T-helper 2 cell (primary cell): ENCODE results near the gene VCP.
A peak's percentile ranks its signal among the peaks of the same experiment; 100 is the strongest.

Source experiments
- DNase-seq, 5 experiments: peaks; one replicate each; pipeline versions ENCODE4 v3.0.0 to v3.0.0-alpha.2; 2012 to 2022

Gene VCP

DNA sequence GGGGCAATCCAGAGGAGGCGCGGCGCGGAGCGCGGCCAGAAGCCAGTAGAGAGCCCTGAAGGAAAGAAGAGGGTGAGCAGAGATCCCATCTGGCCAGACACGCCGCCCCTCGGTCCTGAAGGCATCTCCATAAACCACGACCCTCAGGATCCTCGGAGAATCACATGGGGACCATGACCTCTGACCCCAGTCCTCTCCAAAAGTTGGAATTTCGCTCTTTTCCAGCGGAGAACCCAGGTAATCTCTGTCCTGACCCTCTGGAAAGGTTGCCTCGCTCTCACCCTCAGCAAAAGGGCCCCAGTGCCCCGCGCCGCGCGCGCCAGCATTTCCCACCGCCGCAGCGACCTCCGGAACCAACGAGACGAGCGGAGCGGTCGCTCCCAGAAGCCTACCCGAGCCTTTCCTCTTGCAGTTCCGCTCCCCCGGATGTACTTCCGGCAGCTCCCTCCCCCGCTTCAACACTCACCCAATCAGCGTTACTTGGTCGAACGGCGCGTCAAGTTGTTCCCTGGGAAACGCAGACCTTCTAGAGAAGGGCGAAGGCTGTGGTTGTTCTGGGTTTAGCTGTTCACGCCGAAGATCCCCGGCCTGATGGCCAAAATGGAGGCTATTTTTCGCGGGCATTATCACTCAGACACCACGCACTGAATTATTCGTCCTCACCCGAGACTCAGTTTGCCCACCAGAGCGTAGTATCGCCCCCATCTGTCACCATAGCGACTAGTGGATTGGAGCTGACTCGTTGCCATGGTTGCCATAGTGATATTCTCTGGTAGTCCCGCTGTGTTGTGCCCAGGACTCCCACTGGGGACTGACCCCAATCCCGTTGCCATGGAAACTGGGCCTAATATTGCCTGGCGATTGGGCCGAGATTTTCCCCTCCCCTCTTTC is 30.6 kb upstream of the VCP start, which contains the start of gene STOML2:
Gene STOML2 (minus strand): TSS at position 363 of the 891 bp plus-strand sequence. CDS start 37 bp downstream, at position 326.
- DNase-seq = peak; percentile 74 to 97 (median 89)

- DNase-seq = no peak
Observed at GRCh38 chr9:35102465-35102768, 30.0 kb upstream of the VCP start.

GRCh38 chr9:35097573-35097972 is 25.1 kb upstream of the VCP start:
- no peak for DNase-seq

DNA sequence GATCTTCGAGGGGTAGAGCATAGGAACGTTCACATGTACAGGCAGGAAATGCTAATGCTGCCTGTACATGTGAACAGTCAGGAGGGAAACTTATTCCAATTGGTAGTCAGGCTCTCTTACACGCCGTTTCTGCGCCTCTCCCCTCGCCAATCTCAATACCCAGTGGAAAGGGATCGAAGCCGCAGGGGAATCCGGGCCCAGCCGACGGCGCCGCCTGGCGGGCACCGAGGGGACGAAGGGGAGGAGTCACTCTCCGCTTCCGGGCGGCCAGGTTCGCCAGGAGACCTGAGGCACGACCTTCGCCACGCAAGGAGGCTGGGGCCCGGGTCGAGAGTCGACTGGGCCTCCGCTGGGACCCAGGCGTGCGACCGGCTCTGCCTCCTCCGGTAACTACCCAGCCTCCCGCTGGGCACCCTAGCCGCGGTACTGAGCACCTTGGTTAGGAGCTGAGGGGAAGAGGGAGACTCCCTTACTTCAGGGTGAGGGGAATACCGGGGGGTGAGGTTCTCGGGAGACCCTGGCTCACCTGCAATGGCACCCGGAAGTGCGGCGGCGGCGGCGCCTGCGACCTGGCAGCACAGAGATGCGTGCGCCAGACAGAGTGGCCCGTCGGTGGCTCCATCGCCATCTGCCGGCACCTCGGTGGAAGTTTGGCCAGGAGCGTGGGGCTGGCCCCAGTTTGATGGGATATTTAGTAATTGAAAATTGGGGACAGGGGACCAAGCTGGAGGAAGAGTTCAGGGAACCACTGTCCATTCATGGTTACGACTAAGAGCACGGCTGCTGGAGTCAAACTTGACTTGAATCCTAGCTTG is 23.8 kb upstream of the VCP start, which contains the start of gene PIGO:
Gene PIGO (minus strand): TSS at position 557 of the 815 bp plus-strand sequence. CDS start 1,026 bp downstream, outside the sequence.
- peak; percentile 77 to 95 (median 84) for DNase-seq

GRCh38 chr9:35091536-35091935 is 19.1 kb upstream of the VCP start:
- DNase-seq = no peak

- no peak for DNase-seq
Observed at GRCh38 chr9:35089434-35089833, 17.0 kb upstream of the VCP start.

DNA sequence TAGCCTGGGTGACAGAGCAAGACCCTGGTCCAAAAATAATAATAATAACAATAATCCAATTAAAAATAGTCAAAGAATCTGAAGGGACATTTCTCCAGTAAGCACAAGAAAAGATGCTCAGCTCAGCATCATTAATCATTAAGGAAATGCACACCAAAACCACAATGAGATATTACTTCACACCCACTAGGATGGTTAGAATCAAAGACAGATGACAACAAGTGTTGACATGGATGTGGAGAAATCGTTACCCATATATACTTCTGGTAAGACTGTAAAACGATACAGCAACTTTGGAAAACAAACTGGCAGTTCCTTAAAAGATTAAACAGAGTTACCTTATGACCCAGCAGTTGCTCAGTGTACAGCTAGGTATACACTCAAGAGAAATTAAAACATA is 12.7 kb upstream of the VCP start:
- DNase-seq = no peak

DNA sequence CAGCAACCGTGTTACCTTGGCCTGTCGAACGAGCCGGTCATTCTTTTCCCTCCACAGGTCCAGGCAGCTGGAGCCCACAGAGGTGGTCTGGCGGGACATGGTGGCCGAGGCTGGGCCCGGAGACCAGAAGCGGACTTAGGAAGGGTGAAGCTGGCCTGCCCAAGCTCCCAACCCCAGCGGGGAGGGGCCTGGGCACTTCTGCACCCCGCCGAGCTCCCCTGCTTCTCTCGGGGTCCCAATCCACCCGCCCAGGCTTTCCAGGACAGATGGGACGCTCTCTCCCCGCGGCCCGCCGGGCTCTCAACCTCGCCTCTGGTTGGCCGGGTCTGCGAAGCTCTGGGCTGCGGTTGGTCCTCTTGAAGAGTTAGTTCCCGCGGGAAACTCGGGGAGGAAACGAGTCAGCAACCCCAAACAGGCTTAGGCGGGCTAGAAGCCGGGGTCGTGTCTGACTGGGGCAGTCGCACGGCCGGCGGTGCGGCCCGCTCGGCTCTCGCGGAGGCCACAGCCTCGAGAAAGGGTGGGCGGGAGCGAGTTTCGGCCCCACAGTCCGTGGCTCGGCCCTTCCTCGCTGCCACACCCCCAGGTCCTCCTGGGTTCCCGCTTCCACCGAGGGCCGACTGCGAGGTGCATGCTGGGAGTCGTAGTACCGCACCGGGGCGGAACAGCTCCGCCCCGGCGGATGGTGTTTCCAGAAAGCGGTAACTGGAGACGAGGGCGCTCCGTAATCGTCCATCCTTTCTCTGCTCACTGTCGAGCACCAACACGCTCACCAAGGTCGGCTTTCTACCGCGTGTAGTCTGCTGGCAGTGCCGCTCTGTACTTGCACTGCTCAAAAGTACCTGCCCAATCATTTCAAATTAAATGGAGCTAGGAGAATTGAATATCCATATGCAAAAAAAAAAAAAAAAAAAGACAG is 7.3 kb upstream of the VCP start, which contains the start of gene FANCG:
Gene FANCG (minus strand): TSS at position 517 of the 916 bp plus-strand sequence. CDS start 418 bp downstream, at position 99.
- peak; percentile 60 to 93 (median 74) for DNase-seq

DNA sequence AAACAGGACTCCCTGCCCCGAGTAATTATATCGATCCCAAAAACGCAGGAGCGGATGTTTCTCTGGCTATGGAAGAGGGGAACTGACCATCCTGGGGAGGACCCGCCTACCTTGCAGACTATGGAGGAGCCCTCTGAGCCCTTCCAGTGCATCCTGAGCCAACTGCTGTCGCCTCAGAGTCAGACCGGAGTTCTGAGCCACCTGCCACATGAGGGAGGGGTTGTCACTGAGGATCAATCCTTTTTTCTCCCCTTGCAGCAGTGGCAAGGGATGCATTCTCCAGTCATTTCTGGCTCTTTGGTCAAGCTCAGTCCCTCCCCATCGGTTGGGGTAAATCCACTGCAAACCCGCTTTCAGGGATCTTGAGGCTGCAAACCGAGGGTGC is 6.6 kb upstream of the VCP start:
- DNase-seq = peak in 1 of 5 experiments; percentile 13

GRCh38 chr9:35078066-35078465 is 5.6 kb upstream of the VCP start:
- no peak for DNase-seq

GRCh38 chr9:35076848-35077247 is 4.4 kb upstream of the VCP start:
- no peak for DNase-seq

DNA sequence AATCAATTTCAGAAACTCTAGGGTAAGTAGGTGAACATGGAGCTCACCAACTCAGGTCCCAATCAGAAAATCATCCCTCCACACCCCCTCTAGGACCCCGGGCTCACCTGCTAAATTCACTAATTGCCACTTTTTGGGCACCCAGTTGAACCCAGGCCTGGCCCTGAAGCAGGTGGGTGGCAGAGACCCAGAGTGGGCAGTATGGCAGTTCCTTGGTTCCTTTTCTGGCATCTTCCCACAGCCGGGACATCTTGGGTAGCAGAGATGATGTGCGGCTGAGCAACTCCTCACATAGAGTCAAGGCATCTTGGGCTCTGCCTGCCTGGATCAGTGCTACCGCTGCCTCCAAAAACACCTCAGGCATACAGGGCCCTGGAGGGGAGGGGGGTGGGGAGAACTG is 2.9 kb upstream of the VCP start:
- DNase-seq = no peak

DNA sequence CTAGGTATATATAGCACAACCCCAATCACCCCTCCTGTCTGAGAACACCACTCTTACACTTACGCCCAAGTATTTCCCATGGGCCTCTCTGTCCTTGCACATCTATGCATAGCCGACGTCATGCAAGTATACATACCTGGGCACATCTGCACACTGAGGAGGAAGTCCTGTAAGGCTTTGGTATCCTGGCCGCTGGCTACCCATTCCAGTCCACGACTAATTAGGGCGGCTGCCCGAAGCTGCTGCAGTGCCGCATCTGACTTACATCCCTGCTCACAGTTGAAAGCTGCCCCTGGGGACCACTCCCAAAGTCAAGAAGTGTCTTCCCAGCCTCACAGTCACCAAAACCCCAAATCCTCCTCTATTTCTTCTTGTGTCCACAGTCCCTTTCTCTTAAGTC is 2.4 kb upstream of the VCP start:
- no peak for DNase-seq

GRCh38 chr9:35074141-35074540 is 1.7 kb upstream of the VCP start:
- no peak for DNase-seq

DNA sequence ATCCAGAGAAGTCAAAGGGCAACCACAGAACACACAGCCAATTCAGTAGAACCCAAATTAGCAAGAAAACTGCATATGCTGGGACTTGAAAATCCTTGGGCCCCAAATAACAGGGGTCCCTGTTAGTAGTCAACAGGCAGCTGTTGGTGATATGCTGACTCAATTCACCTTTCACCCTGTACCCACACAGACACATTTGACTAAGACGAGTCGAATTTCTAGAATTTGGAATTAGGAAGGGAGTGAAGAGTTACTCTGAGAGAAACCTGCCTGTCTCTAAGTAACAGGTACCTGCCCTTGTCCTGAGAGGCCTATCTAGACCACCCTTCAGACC is 821 bp upstream of the VCP start:
- peak in 1 of 5 experiments; percentile 74 for DNase-seq

DNA sequence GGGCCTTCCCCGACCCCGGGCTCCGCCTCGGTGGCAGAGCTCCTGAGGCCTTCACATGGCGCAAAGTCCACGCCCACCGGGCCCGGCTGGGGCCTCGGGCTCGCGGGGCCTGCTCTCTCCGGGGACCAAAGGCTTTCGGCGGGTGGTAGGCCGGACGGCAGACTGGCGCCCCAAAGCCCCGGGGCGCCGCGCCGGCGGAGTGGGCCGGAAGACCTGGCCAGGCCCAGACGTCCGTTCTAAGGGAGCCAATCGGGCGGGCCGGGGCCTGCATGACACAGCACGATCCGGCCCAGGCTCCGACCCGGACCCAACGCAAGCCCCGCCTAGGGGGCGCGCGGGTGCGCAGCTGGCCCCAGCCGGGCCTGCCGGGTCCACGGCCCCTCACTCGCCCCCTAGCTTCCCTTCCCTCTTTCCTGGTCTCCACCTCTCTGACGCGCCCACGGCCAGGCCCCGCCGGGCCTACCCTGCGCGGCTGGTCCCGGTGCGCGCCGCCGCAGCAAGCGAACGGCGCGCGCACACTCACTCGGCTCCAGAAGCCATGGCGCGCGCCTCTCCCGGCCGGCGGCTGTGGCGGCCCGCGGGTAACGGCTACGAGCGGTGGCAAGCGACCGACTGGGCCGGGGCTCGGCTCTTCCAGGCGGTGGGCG is 488 bp downstream of the VCP start:
- DNase-seq = peak; percentile 48 to 85 (median 71)

DNA sequence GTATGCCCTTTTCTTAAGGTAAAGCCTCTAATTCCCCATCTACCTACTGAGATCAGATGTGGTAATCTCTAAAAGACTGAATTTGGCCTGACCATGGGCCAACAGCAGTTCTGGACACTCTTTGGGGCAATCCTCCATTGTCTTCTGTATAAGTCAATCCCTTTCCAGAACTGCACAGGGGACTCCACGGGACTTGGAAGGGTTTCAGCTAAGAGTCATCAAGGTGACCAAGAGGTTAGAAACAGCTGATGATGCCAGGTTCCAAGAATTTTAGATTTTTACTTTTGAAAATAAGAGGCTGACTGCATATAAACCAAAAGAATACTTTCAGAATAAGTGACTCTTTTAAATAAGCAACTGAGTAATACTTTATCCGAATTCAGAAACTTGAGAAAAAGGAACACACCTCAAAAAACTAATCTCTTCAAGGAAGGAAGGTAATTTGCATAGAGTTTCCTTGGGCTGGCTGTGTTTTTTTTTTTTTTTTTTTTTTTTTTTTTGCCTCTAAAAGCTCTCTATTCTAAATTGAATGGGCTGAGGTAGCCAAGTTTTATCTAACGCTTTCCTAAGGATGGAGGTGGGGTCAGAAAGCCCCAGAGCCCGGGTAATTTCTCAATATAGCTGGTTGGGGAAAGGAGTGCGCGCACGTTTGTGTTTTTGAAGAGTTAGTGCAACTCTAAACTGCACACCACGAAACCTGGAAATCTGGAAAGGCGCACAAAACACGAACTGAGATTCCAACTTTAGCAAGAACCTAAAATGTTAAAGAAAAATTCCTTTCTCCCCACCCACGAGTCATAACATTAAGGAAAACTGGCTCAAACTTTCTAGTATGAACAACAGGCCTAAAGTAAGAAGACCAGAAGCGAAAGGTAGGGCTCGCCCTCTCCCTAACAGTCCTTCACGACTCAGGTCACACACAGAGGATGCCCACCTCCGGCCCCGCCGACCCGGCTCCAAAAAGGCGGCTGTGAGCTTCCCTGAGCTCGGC is 1.3 kb downstream of the VCP start:
- DNase-seq = no peak

GRCh38 chr9:35069020-35069419 is 3.4 kb downstream of the VCP start:
- DNase-seq = no peak

DNA sequence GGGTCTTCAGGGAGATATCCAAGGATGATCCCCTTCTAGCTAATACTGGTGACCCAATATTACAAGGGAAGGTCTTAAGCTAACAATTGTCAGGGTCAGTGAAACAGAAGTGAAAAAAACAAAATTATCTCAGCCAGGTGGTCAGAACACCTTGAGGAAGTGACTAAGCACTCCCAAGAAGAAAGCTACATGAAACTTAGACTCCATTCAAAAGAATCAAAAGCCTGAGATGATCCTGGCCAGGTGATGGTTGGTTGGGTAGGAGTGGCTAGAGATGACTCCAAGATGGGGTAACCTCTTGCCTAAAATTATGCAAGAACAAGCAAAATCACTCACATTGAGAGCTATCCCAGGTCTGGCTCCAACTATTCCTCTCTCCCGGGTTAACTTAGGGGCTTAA is 5.4 kb downstream of the VCP start:
- no peak for DNase-seq

GRCh38 chr9:35060548-35061207 is 11.7 kb downstream of the VCP start:
- no peak for DNase-seq
